IPS-11a (cell line): ENCODE results near the gene MLEC.

Source experiments
- H3K4me3 ChIP-seq: one replicate; pipeline ENCODE4 v1.5.1; 2013; ENCODE audit warnings: low read depth, low read length, control low read depth

The MLEC gene

GRCh38 chr12:120739821-120740613 lies 53.1 kb downstream of the MLEC start:
- H3K4me3 ChIP-seq, result no peak overlapping the region

GRCh38 chr12:120740871-120741270 lies 53.9 kb downstream of the MLEC start:
- H3K4me3 ChIP-seq, result no peak overlapping the region

- H3K4me3 ChIP-seq, result no peak overlapping the region
Observed at GRCh38 chr12:120741476-120742421, 54.8 kb downstream of the MLEC start.

GRCh38 chr12:120744922-120745493 lies 58.1 kb downstream of the MLEC start:
- no peak overlapping the region for H3K4me3 ChIP-seq

- H3K4me3 ChIP-seq, result no peak overlapping the region
Observed at GRCh38 chr12:120748242-120748641, 61.3 kb downstream of the MLEC start.

- no peak overlapping the region for H3K4me3 ChIP-seq
Observed at GRCh38 chr12:120749256-120749655, 62.3 kb downstream of the MLEC start.

- H3K4me3 ChIP-seq, result no peak overlapping the region
Observed at GRCh38 chr12:120750806-120751205, 63.9 kb downstream of the MLEC start.

GRCh38 chr12:120751389-120751788 lies 64.4 kb downstream of the MLEC start:
- H3K4me3 ChIP-seq, result no peak overlapping the region
